Measurements from ENCODE around the gene MASP2. TPM values are rescaled to one million over a fixed set of nuclear protein-coding genes. Genes with fewer than 3 reads are reported as not detected.

The MASP2 gene
- total and polyA plus RNA-seq, 9 of the 15 experiments (the other 6 are each of a cell fraction or from before 2014, with no cell fraction given): 0.01 to 0.23 (median 0.06) TPM; not detected in 3

Other genes with a start within 250 kb of the MASP2 start
- 129 TPM in 2 replicates for gene TARDBP, start 34.6 kb downstream of the MASP2 start, total RNA-seq (2014; rRNA removed)
- gene TARDBP, start 34.6 kb downstream of the MASP2 start, total RNA-seq (2014; rRNA removed; fragmentation: Illumina TruSeq; extraction: Trizol): 176 and 198 TPM in 2 replicates
- 206 and 220 TPM in 2 replicates for gene TARDBP, start 34.6 kb downstream of the MASP2 start, total RNA-seq (2015; rRNA removed; fragmentation: Illumina TruSeq; extraction: Trizol)
- gene TARDBP, start 34.6 kb downstream of the MASP2 start, total RNA-seq (2021): 211 and 243 TPM in 2 replicates
- 220 and 244 TPM in 2 replicates for gene TARDBP, start 34.6 kb downstream of the MASP2 start, polyA plus RNA-seq (2011; rRNA removed)
- gene TARDBP, start 34.6 kb downstream of the MASP2 start, polyA plus RNA-seq (2014; fragmentation: Illumina TruSeq; extraction: Trizol): 358 and 487 TPM in 2 replicates
- 100 to 1,000 TPM; 122 to 285 TPM for gene TARDBP, start 34.6 kb downstream of the MASP2 start, polyA plus RNA-seq (2014; fragmentation: Nextera tagmentation; extraction: Ambion mirVana)
- 403 and 515 TPM in 2 replicates for gene TARDBP, start 34.6 kb downstream of the MASP2 start, polyA plus RNA-seq (2014; rRNA removed)
- 93.2 and 164 TPM in 2 replicates for gene SRM, start 12.8 kb upstream of the MASP2 start, total RNA-seq (2014; rRNA removed)
- 36.1 and 40.4 TPM in 2 replicates for gene SRM, start 12.8 kb upstream of the MASP2 start, total RNA-seq (2014; rRNA removed; fragmentation: Illumina TruSeq; extraction: Trizol)
- gene SRM, start 12.8 kb upstream of the MASP2 start, total RNA-seq (2015; rRNA removed; fragmentation: Illumina TruSeq; extraction: Trizol): 82.5 and 95.0 TPM in 2 replicates
- 373 and 403 TPM in 2 replicates for gene SRM, start 12.8 kb upstream of the MASP2 start, total RNA-seq (2021)
- gene SRM, start 12.8 kb upstream of the MASP2 start, polyA plus RNA-seq (2011; rRNA removed): 51.5 and 53.4 TPM in 2 replicates
- gene SRM, start 12.8 kb upstream of the MASP2 start, polyA plus RNA-seq (2014; fragmentation: Illumina TruSeq; extraction: Trizol): 296 and 340 TPM in 2 replicates
- gene SRM, start 12.8 kb upstream of the MASP2 start, polyA plus RNA-seq (2014; fragmentation: Nextera tagmentation; extraction: Ambion mirVana): 10 to 100 TPM; 23.9 to 34.1 TPM
- 143 and 176 TPM in 2 replicates for gene SRM, start 12.8 kb upstream of the MASP2 start, polyA plus RNA-seq (2014; rRNA removed)
- 123 and 125 TPM in 2 replicates for gene EXOSC10, start 52.6 kb upstream of the MASP2 start, total RNA-seq (2014; rRNA removed)
- 91.0 and 91.1 TPM in 2 replicates for gene EXOSC10, start 52.6 kb upstream of the MASP2 start, total RNA-seq (2014; rRNA removed; fragmentation: Illumina TruSeq; extraction: Trizol)
- gene EXOSC10, start 52.6 kb upstream of the MASP2 start, total RNA-seq (2015; rRNA removed; fragmentation: Illumina TruSeq; extraction: Trizol): 114 and 115 TPM in 2 replicates
- gene EXOSC10, start 52.6 kb upstream of the MASP2 start, total RNA-seq (2021): 101 and 105 TPM in 2 replicates
- gene EXOSC10, start 52.6 kb upstream of the MASP2 start, polyA plus RNA-seq (2011; rRNA removed): 93.8 and 94.1 TPM in 2 replicates
- gene EXOSC10, start 52.6 kb upstream of the MASP2 start, polyA plus RNA-seq (2014; fragmentation: Illumina TruSeq; extraction: Trizol): 121 and 146 TPM in 2 replicates
- gene EXOSC10, start 52.6 kb upstream of the MASP2 start, polyA plus RNA-seq (2014; fragmentation: Nextera tagmentation; extraction: Ambion mirVana): 10 to 100 TPM; 23.4 to 61.4 TPM
- 130 and 150 TPM in 2 replicates for gene EXOSC10, start 52.6 kb upstream of the MASP2 start, polyA plus RNA-seq (2014; rRNA removed)
- gene ANGPTL7, start 142.1 kb upstream of the MASP2 start, total RNA-seq (2014; rRNA removed): not detected in 2 replicates
- not detected in 2 replicates for gene ANGPTL7, start 142.1 kb upstream of the MASP2 start, total RNA-seq (2014; rRNA removed; fragmentation: Illumina TruSeq; extraction: Trizol)
- gene ANGPTL7, start 142.1 kb upstream of the MASP2 start, total RNA-seq (2015; rRNA removed; fragmentation: Illumina TruSeq; extraction: Trizol): not detected in 2 replicates
- gene ANGPTL7, start 142.1 kb upstream of the MASP2 start, total RNA-seq (2021): not detected in 2 replicates
- gene ANGPTL7, start 142.1 kb upstream of the MASP2 start, polyA plus RNA-seq (2011; rRNA removed): not detected in 2 replicates
- gene ANGPTL7, start 142.1 kb upstream of the MASP2 start, polyA plus RNA-seq (2014; fragmentation: Illumina TruSeq; extraction: Trizol): not detected in 2 replicates
- gene ANGPTL7, start 142.1 kb upstream of the MASP2 start, polyA plus RNA-seq (2014; fragmentation: Nextera tagmentation; extraction: Ambion mirVana): not detected
- gene ANGPTL7, start 142.1 kb upstream of the MASP2 start, polyA plus RNA-seq (2014; rRNA removed): not detected in 2 replicates
- gene MTOR, start 215.3 kb upstream of the MASP2 start, total RNA-seq (2014; rRNA removed): 49.0 and 53.6 TPM in 2 replicates
- gene MTOR, start 215.3 kb upstream of the MASP2 start, total RNA-seq (2014; rRNA removed; fragmentation: Illumina TruSeq; extraction: Trizol): 53.3 and 59.5 TPM in 2 replicates
- gene MTOR, start 215.3 kb upstream of the MASP2 start, total RNA-seq (2015; rRNA removed; fragmentation: Illumina TruSeq; extraction: Trizol): 55.6 and 57.7 TPM in 2 replicates
- gene MTOR, start 215.3 kb upstream of the MASP2 start, total RNA-seq (2021): 67.1 and 71.4 TPM in 2 replicates
- gene MTOR, start 215.3 kb upstream of the MASP2 start, polyA plus RNA-seq (2011; rRNA removed): 51.9 and 54.7 TPM in 2 replicates
- 58.6 and 65.0 TPM in 2 replicates for gene MTOR, start 215.3 kb upstream of the MASP2 start, polyA plus RNA-seq (2014; fragmentation: Illumina TruSeq; extraction: Trizol)
- gene MTOR, start 215.3 kb upstream of the MASP2 start, polyA plus RNA-seq (2014; fragmentation: Nextera tagmentation; extraction: Ambion mirVana): 10 to 100 TPM; 11.4 to 16.3 TPM
- gene MTOR, start 215.3 kb upstream of the MASP2 start, polyA plus RNA-seq (2014; rRNA removed): 52.2 and 52.9 TPM in 2 replicates
- 12.6 and 16.1 TPM in 2 replicates for gene UBIAD1, start 226.0 kb upstream of the MASP2 start, total RNA-seq (2014; rRNA removed)
- gene UBIAD1, start 226.0 kb upstream of the MASP2 start, total RNA-seq (2014; rRNA removed; fragmentation: Illumina TruSeq; extraction: Trizol): 16.9 and 17.5 TPM in 2 replicates
- 21.1 and 22.3 TPM in 2 replicates for gene UBIAD1, start 226.0 kb upstream of the MASP2 start, total RNA-seq (2015; rRNA removed; fragmentation: Illumina TruSeq; extraction: Trizol)
- 30.5 and 34.3 TPM in 2 replicates for gene UBIAD1, start 226.0 kb upstream of the MASP2 start, total RNA-seq (2021)
- 22.7 and 23.8 TPM in 2 replicates for gene UBIAD1, start 226.0 kb upstream of the MASP2 start, polyA plus RNA-seq (2011; rRNA removed)
- 31.3 and 34.6 TPM in 2 replicates for gene UBIAD1, start 226.0 kb upstream of the MASP2 start, polyA plus RNA-seq (2014; fragmentation: Illumina TruSeq; extraction: Trizol)
- 1 to 10 TPM; 6.2 to 7.2 TPM for gene UBIAD1, start 226.0 kb upstream of the MASP2 start, polyA plus RNA-seq (2014; fragmentation: Nextera tagmentation; extraction: Ambion mirVana)
- 23.8 and 25.0 TPM in 2 replicates for gene UBIAD1, start 226.0 kb upstream of the MASP2 start, polyA plus RNA-seq (2014; rRNA removed)